IMR-90 (cell line): ENCODE results near the gene AMN. TPM values are rescaled to one million over a fixed set of nuclear protein-coding genes. Genes with fewer than 3 reads are reported as not detected.

Source experiments
- ATAC-seq: fragments of 200-7000 bp; cut with Tn5 transposase; 2 replicates; pipeline ENCODE4 v1.9.1; 2020; ENCODE audit warnings: low read depth, mild to moderate bottlenecking, moderate library complexity
- BruUV-seq: library from RNA; stranded (reverse); fragments of 400-500 nt; replicated peaks from 2 replicates; lab custom pipeline; 2021; lab: Mats Ljungman, UMichigan
- CTCF ChIA-PET: fragments of 300-600 bp; formaldehyde crosslinking; extraction: SDS; loops from one replicate; lab custom pipeline; 2021; ENCODE audit warnings: antibody characterized with exemption; lab: Yijun Ruan, JAX
- POLR2A ChIA-PET: fragments of 300-600 bp; sonication (Branson Sonifier 250); formaldehyde crosslinking; loops from one replicate; lab custom pipeline; 2022; ENCODE audit warnings: antibody characterized with exemption; ENCODE audit not compliant: unreplicated experiment; lab: Charles Lee
- DNase-seq: peaks from one replicate; pipeline ENCODE4 v3.0.0; 2013
- H2AFZ ChIP-seq: replicated peaks from 2 replicates; pipeline ENCODE3; 2013; ENCODE audit warnings: low read length, mild to moderate bottlenecking; ENCODE audit not compliant: poor library complexity
- H2AK5ac ChIP-seq: 2 replicates; pipeline ENCODE4 v1.6.1; 2013; ENCODE audit warnings: low read depth, low read length, inconsistent platforms
- H2AK9ac ChIP-seq: replicated peaks from 2 replicates; pipeline ENCODE3; 2013; ENCODE audit warnings: mild to moderate bottlenecking, low read depth, low read length, moderate library complexity; ENCODE audit not compliant: poor library complexity
- H2BK120ac ChIP-seq: 2 replicates; pipeline ENCODE4 v1.6.1; 2013; ENCODE audit warnings: low read depth, low read length, inconsistent platforms
- H2BK15ac ChIP-seq: 3 replicates; pipeline ENCODE4 v1.6.1; 2013; ENCODE audit warnings: low read depth, low read length, inconsistent platforms
- H2BK20ac ChIP-seq: 2 replicates; pipeline ENCODE4 v1.6.1; 2013; ENCODE audit warnings: low read depth, mild to moderate bottlenecking, inconsistent platforms, low read length, moderate library complexity
- H2BK5ac ChIP-seq: 2 replicates; pipeline ENCODE4 v1.6.1; 2013; ENCODE audit warnings: mild to moderate bottlenecking, low read depth, low read length, inconsistent platforms; ENCODE audit not compliant: poor library complexity, severe bottlenecking
- H3K14ac ChIP-seq: replicated peaks from 2 replicates; pipeline ENCODE4 v1.6.1; 2013; ENCODE audit warnings: low read depth, low read length, inconsistent platforms
- H3K18ac ChIP-seq: 2 replicates; pipeline ENCODE4 v1.6.1; 2013; ENCODE audit warnings: low read depth, low read length, control low read depth
- H3K23ac ChIP-seq: 2 replicates; pipeline ENCODE4 v1.6.1; 2013; ENCODE audit warnings: low read depth, low read length, inconsistent platforms
- H3K27ac ChIP-seq: 2 replicates; pipeline ENCODE4 v1.5.1; 2013; ENCODE audit warnings: mild to moderate bottlenecking, control low read depth, low read length; ENCODE audit not compliant: insufficient read depth
- H3K27me3 ChIP-seq: 2 replicates; pipeline ENCODE4 v1.6.1; 2013; ENCODE audit warnings: low read length; ENCODE audit not compliant: control insufficient read depth, insufficient read depth
- H3K36me3 ChIP-seq: 2 replicates; pipeline ENCODE4 v1.6.1; 2013; ENCODE audit warnings: low read length, mixed read lengths; ENCODE audit not compliant: control insufficient read depth, insufficient read depth
- H3K4ac ChIP-seq: 2 replicates; pipeline ENCODE4 v1.6.1; 2013; ENCODE audit warnings: low read depth, low read length, inconsistent platforms
- H3K4me1 ChIP-seq: 2 replicates; pipeline ENCODE4 v1.6.1; 2013; ENCODE audit warnings: low read length, mixed read lengths; ENCODE audit not compliant: control insufficient read depth, insufficient read depth
- H3K4me2 ChIP-seq: 2 replicates; pipeline ENCODE4 v1.6.1; 2013; ENCODE audit warnings: low read depth, mild to moderate bottlenecking, control low read depth, low read length, moderate library complexity
- H3K4me3 ChIP-seq: 2 replicates; pipeline ENCODE4 v1.5.1; 2013; ENCODE audit warnings: low read depth, mild to moderate bottlenecking, control low read depth, low read length, moderate library complexity; ENCODE audit not compliant: insufficient read depth
- H3K56ac ChIP-seq: 2 replicates; pipeline ENCODE4 v1.6.1; 2013; ENCODE audit warnings: low read length, inconsistent platforms; ENCODE audit not compliant: insufficient read depth; ENCODE audit errors: extremely low read depth
- H3K79me1 ChIP-seq, 2 experiments: 2 replicates each; pipeline ENCODE4 v1.6.1; 2013; ENCODE audit warnings: low read length in 2 of 2, inconsistent platforms in 1 of 2, low read depth in 1 of 2
- H3K9ac ChIP-seq: 2 replicates; pipeline ENCODE4 v1.6.1; 2013; ENCODE audit warnings: low read depth, low read length, control low read depth
- H3K9me1 ChIP-seq: 2 replicates; pipeline ENCODE4 v1.6.1; 2013; ENCODE audit warnings: low read length, inconsistent platforms; ENCODE audit not compliant: insufficient read depth
- H3K9me3 ChIP-seq: 2 replicates; pipeline ENCODE4 v1.6.1; 2013; ENCODE audit warnings: low read length; ENCODE audit not compliant: control insufficient read depth, insufficient read depth
- H4K20me1 ChIP-seq: 2 replicates; pipeline ENCODE4 v1.6.1; 2013; ENCODE audit warnings: low read length, inconsistent platforms; ENCODE audit not compliant: insufficient read depth
- H4K5ac ChIP-seq: 2 replicates; pipeline ENCODE4 v1.6.1; 2013; ENCODE audit warnings: mild to moderate bottlenecking, low read depth, low read length, control low read depth
- H4K8ac ChIP-seq, 2 experiments: 2 replicates each; pipeline ENCODE4 v1.6.1; 2013; ENCODE audit warnings: low read depth in 2 of 2, low read length in 2 of 2, control low read depth in 1 of 2, inconsistent platforms in 1 of 2
- H4K91ac ChIP-seq: 2 replicates; pipeline ENCODE4 v1.6.1; 2013; ENCODE audit warnings: low read depth, low read length, inconsistent platforms; ENCODE audit not compliant: insufficient read depth
- FOS ChIP-seq: fragments of 150-350 bp; IDR thresholded peaks from 2 replicates; pipeline ENCODE4 v1.6.1; 2016; ENCODE audit warnings: low read depth, low read length
- MAFK ChIP-seq: IDR thresholded peaks from 2 replicates; pipeline ENCODE4 v1.6.1; 2012; ENCODE audit warnings: low read depth, low read length, improper control_type of control experiment
- MAZ ChIP-seq: IDR thresholded peaks from 2 replicates; pipeline ENCODE4 v1.6.1; 2012; ENCODE audit warnings: low read depth, mild to moderate bottlenecking, low read length, improper control_type of control experiment, moderate library complexity, borderline replicate concordance
- NFE2L2 ChIP-seq: fragments of 150-350 bp; IDR thresholded peaks from 2 replicates; pipeline ENCODE4 v1.6.1; 2016; ENCODE audit warnings: low read depth, mild to moderate bottlenecking, low read length
- WGBS, 2 experiments: methylation state at CpG; one replicate each; pipeline versions ENCODE4 v1.1.5 to v1.1.7; 2013; ENCODE audit warnings: missing lambda C conversion rate in 2 of 2; ENCODE audit not compliant: insufficient read length in 1 of 2; ENCODE audit errors: extremely low coverage in 2 of 2; 5-methylcytosine and 5-hydroxymethylcytosine counted together
- dilution Hi-C: fragments of 300-500 bp; cut with HindIII; formaldehyde crosslinking; loops from one replicate; pipeline ENCODE4 v1.14.3; 2018; ENCODE audit warnings: low sequenced_read_pairs; ENCODE audit not compliant: unreplicated experiment
- in situ Hi-C: fragments of 300-500 bp; cut with MboI; formaldehyde crosslinking; loops from 3 replicates; pipeline ENCODE4 v1.14.3; 2019; ENCODE audit warnings: low sequenced_read_pairs, inconsistent platforms, mixed read lengths
- intact Hi-C: fragments of 100-400 bp; cut with micrococcal nuclease; formaldehyde crosslinking; loops from 2 replicates; pipeline ENCODE4 v1.10.0; 2022
- polyA plus RNA-seq, 3 experiments: library from polyadenylated mRNA; depleted of rRNA; stranded (reverse); fragments of >200 nt; gene quantifications; 2 replicates each; pipeline ENCODE4 v1.2.3, GENCODE V29; 2012; ENCODE audit warnings: low replicate concordance in 1 of 3
- total RNA-seq: library from RNA; depleted of rRNA; stranded (reverse); fragments of >200 nt; gene quantifications from 2 replicates; pipeline ENCODE4 v1.2.3, GENCODE V29; 2012

AMN gene
- total and polyA plus RNA-seq, 2 of the 4 experiments (the other 2 are of a cell fraction): under 0.01 to 0.24 TPM

GRCh38 chr14:102873131-102873530 lies 49.3 kb upstream of the AMN start:
- intact Hi-C loops: no loop called here
- H4K8ac ChIP-seq: no peak overlapping the region
- no peak overlapping the region for H3K56ac ChIP-seq
- no peaks in the 10 kb centered on the region for H3K27me3 ChIP-seq
- no peaks in the 10 kb centered on the region for H3K9me3 ChIP-seq
- no peak overlapping the region for H2BK5ac ChIP-seq
- no peak overlapping the region for H2BK20ac ChIP-seq
- no peaks in the 10 kb centered on the region for H4K20me1 ChIP-seq
- POLR2A ChIA-PET: no interaction called here
- H2BK15ac ChIP-seq: no peak overlapping the region
- H4K91ac ChIP-seq: no peak overlapping the region
- H3K9me1 ChIP-seq: peaks cover 14% of the 10 kb centered on the region
- H3K36me3 ChIP-seq: peaks cover 21% of the 10 kb centered on the region
- H3K14ac ChIP-seq: no peak overlapping the region
- no peak overlapping the region for H2BK120ac ChIP-seq
- no peak overlapping the region for H4K5ac ChIP-seq
- ATAC-seq (no peak), DNase-seq (no peak)
- CTCF ChIA-PET: no interaction called here
- in situ Hi-C loops: no loop called here
- H3K27ac ChIP-seq: no peak overlapping the region
- no CpG with 5 or more reads among the region's 7 CpGs for WGBS, 2 experiments
- H3K4me2 ChIP-seq: no peak overlapping the region
- no peak overlapping the region for H3K4ac ChIP-seq
- H3K18ac ChIP-seq: no peak overlapping the region
- TF ChIP-seq NFE2L2: no peak
- no peak for TF ChIP-seq MAFK
- TF ChIP-seq FOS: no peak
- TF ChIP-seq MAZ: no peak
- no peak overlapping the region for H2AK5ac ChIP-seq
- dilution Hi-C loops: no loop called here
- no peak overlapping the region for H2AK9ac ChIP-seq
- H3K9ac ChIP-seq: no peak overlapping the region
- H3K4me1 ChIP-seq: peaks cover under 1% of the 10 kb centered on the region; the same call in 1 of the 2 replicates
- H3K79me1 ChIP-seq: peaks cover 0 to 8% of the 10 kb centered on the region in 2 experiments; a peak in 2 of 4 replicates
- no peak overlapping the region for H2AFZ ChIP-seq
- H3K23ac ChIP-seq: no peak overlapping the region
- no TSS peak for BruUV-seq
- no peak overlapping the region for H3K4me3 ChIP-seq
